Measurements from ENCODE around the gene HCK. TPM values are rescaled to one million over a fixed set of nuclear protein-coding genes. Genes with fewer than 3 reads are reported as not detected.

The HCK gene
- not detected in 2 replicates for total RNA-seq

GRCh38 chr20:32052090-32052777 lies at the start of gene HCK:
Gene HCK, plus strand, starts transcription at chr20:32052242.

GRCh38 chr20:32010101-32010500 lies 41.9 kb upstream of the HCK start, which contains the start of gene CCM2L:
Gene CCM2L, plus strand, starts transcription at chr20:32010438. Its CDS starts 17 bp downstream, at chr20:32010455.

GRCh38 chr20:32109392-32110172 lies 57.5 kb downstream of the HCK start, which contains the start of gene TM9SF4:
Gene TM9SF4, plus strand, starts transcription at chr20:32109714. Its CDS starts 27 bp downstream, at chr20:32109741.

Other genes starting within 250 kb of the HCK start
- 0.17 and 0.30 TPM in 2 replicates for gene MYLK2, start 232.9 kb upstream of the HCK start, total RNA-seq
- gene FOXS1, start 206.6 kb upstream of the HCK start, total RNA-seq: not detected in 2 replicates
- gene DUSP15, start 181.7 kb upstream of the HCK start, total RNA-seq: 0.30 TPM in 1 of 2 replicates, not detected in the other
- gene TTLL9, start 181.6 kb upstream of the HCK start, total RNA-seq: not detected in 2 replicates
- 7.2 and 7.9 TPM in 2 replicates for gene PDRG1, start 100.2 kb upstream of the HCK start, total RNA-seq
- gene XKR7, start 84.1 kb upstream of the HCK start, total RNA-seq: under 0.01 TPM in 1 of 2 replicates, not detected in the other
- gene CCM2L, start 41.8 kb upstream of the HCK start, total RNA-seq: not detected in 2 replicates
- gene TM9SF4, start 57.5 kb downstream of the HCK start, total RNA-seq: 24.9 and 28.1 TPM in 2 replicates
- gene PLAGL2, start 155.5 kb downstream of the HCK start, total RNA-seq: 3.5 and 3.6 TPM in 2 replicates
- 43.0 and 46.2 TPM in 2 replicates for gene POFUT1, start 155.6 kb downstream of the HCK start, total RNA-seq
- 16.5 and 17.5 TPM in 2 replicates for gene KIF3B, start 225.4 kb downstream of the HCK start, total RNA-seq